ENCODE measurements around the gene MACROD1. TPM values are rescaled to one million over a fixed set of nuclear protein-coding genes. Genes with fewer than 3 reads are reported as not detected.

Gene MACROD1
- total and polyA plus RNA-seq, 9 of the 15 experiments (the other 6 are each of a cell fraction or from before 2014, with no cell fraction given), result 1.1 to 60.0 (median 26.4) TPM

DNA sequence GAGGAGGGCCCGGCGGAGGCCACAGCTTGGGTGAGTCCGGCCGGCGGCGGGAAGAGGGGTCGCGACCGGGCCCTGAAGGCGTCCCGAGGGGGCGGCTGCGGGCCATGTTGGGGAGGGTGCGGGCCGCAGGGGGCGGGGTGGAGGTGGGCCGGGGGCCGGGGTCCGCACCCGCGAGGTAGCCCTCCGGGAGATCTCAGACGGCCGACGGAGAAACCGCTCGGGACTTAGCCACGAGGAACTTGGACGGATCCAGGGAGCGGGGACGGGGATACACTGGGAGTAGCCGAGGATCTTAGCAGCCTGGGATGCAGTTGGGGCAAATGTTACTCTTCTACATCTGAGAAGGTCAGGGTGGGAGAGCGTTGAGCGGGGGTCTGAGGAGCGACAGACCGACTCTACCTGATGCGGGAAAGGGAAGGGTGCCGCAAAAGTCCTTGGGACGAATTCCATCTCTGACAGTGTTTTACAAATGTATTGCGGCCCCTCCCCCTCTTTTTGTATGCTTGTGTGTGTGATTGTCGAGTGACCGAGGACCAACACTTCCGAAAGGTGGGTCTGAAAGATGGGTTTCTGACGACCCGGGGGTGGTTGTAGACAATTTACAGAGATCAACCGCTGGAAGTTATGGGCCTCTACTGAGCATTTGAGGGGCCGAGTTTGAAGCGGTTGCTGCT, 20.7 kb upstream of the MACROD1 start:
- H3K36me3 ChIP-seq (ENCODE audit: control insufficient read depth, insufficient read depth, low read length), result peaks cover 19% of the 10 kb centered on the region
- no peak overlapping the region; a peak in 1 of 4 replicates for H3K9ac ChIP-seq (ENCODE audit: insufficient read depth in 1 of 2, low read depth in 2 of 2, low read length in 2 of 2)
- BruUV-seq (replicated peaks), result TSS peak; percentile 75
- H2AFZ ChIP-seq (ENCODE audit: low read depth, low read length), result no peak overlapping the region
- H3K27ac ChIP-seq (ENCODE audit: extremely low read depth, low read depth, low read length), result no peak overlapping the region
- DNase-seq (ENCODE audit: extremely low read depth in 1 of 4, low spot score in 3 of 4) (peak in 1 of 4 experiments; percentile 50), FAIRE-seq (no peak), ATAC-seq (no peak)
- H3K79me2 ChIP-seq (ENCODE audit: control insufficient read depth, insufficient read depth, low read length), result peaks cover 30% of the 10 kb centered on the region
- H3K9me1 ChIP-seq (ENCODE audit: control insufficient read depth, insufficient read depth, low read length), result no peaks in the 10 kb centered on the region
- ChIA-PET POLR2A (interaction anchor here (0.7 to 2.2 kb wide), 13 partner anchors 10 to 275 kb away, joined by 3 to 29 read pairs (median 5); partner anchors contain the start of genes FERMT3, MACROD1, PPP1R14B and PRDX5), CTCF (ENCODE audit: low intra/inter-chr PET ratio) (no interaction called here)
- no peaks in the 10 kb centered on the region for H3K9me3 ChIP-seq (replicated peaks; ENCODE audit: control insufficient read depth, insufficient read depth, low read depth, low read length)
- in situ Hi-C loops (cut with MboI) (no loop called here), intact Hi-C loops (cut with micrococcal nuclease) (loop anchor here (5.0 kb wide), 2 partner anchors 116 to 171 kb away; partner anchors contain the start of genes CATSPERZ and RPS6KA4)
- H3K4me1 ChIP-seq (replicated peaks in 1 of 2; ENCODE audit: control insufficient read depth in 2 of 2, insufficient read depth in 2 of 2, low read length in 2 of 2), result peaks cover 18 to 45% of the 10 kb centered on the region in 2 experiments
- WGBS (ENCODE audit: insufficient coverage, low coverage, missing lambda C conversion rate), result 0% methylated on average over 16 of the region's 48 CpGs
- no peak overlapping the region for H3K4me2 ChIP-seq (ENCODE audit: insufficient read depth, low read length)
- 0 out of 2 replicates have a peak, but pooled peaks cover 1% of the 10 kb centered on the region for H4K20me1 ChIP-seq (replicated peaks; ENCODE audit: control insufficient read depth, insufficient read depth, low read length)
- no peaks in the 10 kb centered on the region for H3K27me3 ChIP-seq (ENCODE audit: control insufficient read depth in 2 of 2, insufficient read depth in 2 of 2, low read length in 2 of 2)
- no peak overlapping the region for H3K4me3 ChIP-seq
- TF ChIP-seq, protein P1, sequence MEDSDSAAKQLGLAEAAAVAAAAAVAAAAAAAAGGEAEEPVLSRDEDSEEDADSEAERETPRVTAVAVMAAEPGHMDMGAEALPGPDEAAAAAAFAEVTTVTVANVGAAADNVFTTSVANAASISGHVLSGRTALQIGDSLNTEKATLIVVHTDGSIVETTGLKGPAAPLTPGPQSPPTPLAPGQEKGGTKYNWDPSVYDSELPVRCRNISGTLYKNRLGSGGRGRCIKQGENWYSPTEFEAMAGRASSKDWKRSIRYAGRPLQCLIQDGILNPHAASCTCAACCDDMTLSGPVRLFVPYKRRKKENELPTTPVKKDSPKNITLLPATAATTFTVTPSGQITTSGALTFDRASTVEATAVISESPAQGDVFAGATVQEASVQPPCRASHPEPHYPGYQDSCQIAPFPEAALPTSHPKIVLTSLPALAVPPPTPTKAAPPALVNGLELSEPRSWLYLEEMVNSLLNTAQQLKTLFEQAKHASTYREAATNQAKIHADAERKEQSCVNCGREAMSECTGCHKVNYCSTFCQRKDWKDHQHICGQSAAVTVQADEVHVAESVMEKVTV (CRISPR knock-in tag; IDR thresholded peaks at IDR 0.05), result no peak
- TF ChIP-seq PHF20 (IDR thresholded peaks at IDR 0.05; ENCODE audit: partially characterized antibody) (no peak), HNRNPL (IDR thresholded peaks at IDR 0.05; ENCODE audit: low read depth, low read length) (no peak), TBL1XR1 (IDR thresholded peaks at IDR 0.05; ENCODE audit: low read length in 2 of 2) (no peak), ZNF165 (CRISPR knock-in tag; IDR thresholded peaks at IDR 0.05; ENCODE audit: borderline replicate concordance) (no peak), CC2D1A (IDR thresholded peaks at IDR 0.05) (no peak), CBX2 (IDR thresholded peaks at IDR 0.05; ENCODE audit: insufficient read depth, low read length, poor library complexity, severe bottlenecking) (no peak), NFATC3 (IDR thresholded peaks at IDR 0.05) (no peak), SAP30 (IDR thresholded peaks at IDR 0.05; ENCODE audit: borderline replicate concordance, insufficient read depth, low read depth, low read length, poor library complexity, severe bottlenecking) (peak; percentile 76), MED1 (CRISPR knock-in tag; IDR thresholded peaks at IDR 0.05; ENCODE audit: borderline replicate concordance) (no peak), RBBP5 (IDR thresholded peaks at IDR 0.05; ENCODE audit: borderline replicate concordance, insufficient read depth, low read length, poor library complexity, severe bottlenecking) (peak; percentile 5), XRCC5 (IDR thresholded peaks at IDR 0.05; ENCODE audit: low read depth, low read length) (no peak)
- TF ChIP-seq, protein P2, sequence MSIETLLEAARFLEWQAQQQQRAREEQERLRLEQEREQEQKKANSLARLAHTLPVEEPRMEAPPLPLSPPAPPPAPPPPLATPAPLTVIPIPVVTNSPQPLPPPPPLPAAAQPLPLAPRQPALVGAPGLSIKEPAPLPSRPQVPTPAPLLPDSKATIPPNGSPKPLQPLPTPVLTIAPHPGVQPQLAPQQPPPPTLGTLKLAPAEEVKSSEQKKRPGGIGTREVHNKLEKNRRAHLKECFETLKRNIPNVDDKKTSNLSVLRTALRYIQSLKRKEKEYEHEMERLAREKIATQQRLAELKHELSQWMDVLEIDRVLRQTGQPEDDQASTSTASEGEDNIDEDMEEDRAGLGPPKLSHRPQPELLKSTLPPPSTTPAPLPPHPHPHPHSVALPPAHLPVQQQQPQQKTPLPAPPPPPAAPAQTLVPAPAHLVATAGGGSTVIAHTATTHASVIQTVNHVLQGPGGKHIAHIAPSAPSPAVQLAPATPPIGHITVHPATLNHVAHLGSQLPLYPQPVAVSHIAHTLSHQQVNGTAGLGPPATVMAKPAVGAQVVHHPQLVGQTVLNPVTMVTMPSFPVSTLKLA (conservative IDR thresholded peaks at IDR 0.05), result no peak
- TF ChIP-seq, protein P3, sequence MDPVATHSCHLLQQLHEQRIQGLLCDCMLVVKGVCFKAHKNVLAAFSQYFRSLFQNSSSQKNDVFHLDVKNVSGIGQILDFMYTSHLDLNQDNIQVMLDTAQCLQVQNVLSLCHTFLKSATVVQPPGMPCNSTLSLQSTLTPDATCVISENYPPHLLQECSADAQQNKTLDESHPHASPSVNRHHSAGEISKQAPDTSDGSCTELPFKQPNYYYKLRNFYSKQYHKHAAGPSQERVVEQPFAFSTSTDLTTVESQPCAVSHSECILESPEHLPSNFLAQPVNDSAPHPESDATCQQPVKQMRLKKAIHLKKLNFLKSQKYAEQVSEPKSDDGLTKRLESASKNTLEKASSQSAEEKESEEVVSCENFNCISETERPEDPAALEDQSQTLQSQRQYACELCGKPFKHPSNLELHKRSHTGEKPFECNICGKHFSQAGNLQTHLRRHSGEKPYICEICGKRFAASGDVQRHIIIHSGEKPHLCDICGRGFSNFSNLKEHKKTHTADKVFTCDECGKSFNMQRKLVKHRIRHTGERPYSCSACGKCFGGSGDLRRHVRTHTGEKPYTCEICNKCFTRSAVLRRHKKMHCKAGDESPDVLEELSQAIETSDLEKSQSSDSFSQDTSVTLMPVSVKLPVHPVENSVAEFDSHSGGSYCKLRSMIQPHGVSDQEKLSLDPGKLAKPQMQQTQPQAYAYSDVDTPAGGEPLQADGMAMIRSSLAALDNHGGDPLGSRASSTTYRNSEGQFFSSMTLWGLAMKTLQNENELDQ (CRISPR knock-in tag; IDR thresholded peaks at IDR 0.05; ENCODE audit: borderline replicate concordance), result no peak
